A549 (cell line): ENCODE data around the gene CECR2. TPM values are rescaled to one million over a fixed set of nuclear protein-coding genes. Genes with fewer than 3 reads are reported as not detected.

Experiments used
- ATAC-seq, 2 experiments: fragments of 200-7000 bp in 1 of 2; fragments of >200 bp in 1 of 2; cut with Nextera tagmentation in 1 of 2; cut with Tn5 transposase in 1 of 2; 3 replicates each; pipeline versions ENCODE4 v1.8.0 to v1.9.1; 2018 to 2020; ENCODE audit warnings: mild to moderate bottlenecking in 1 of 2, moderate library complexity in 1 of 2
- CTCF ChIA-PET: fragments of 300-600 bp; sonication (Branson Sonifier 250); formaldehyde crosslinking; extraction: SDS; loops from one replicate; lab custom pipeline; 2021; ENCODE audit warnings: antibody characterized with exemption, inconsistent platforms; lab: Yijun Ruan, JAX
- POLR2A ChIA-PET: fragments of 350-600 bp; formaldehyde crosslinking; extraction: SDS; loops from one replicate; lab custom pipeline; 2021; ENCODE audit warnings: antibody characterized with exemption, inconsistent platforms; lab: Yijun Ruan, JAX
- DNase-seq, 2 experiments: peaks; one replicate each; pipeline versions ENCODE4 v3.0.0 to v3.0.0-alpha.2; 2011 to 2016; ENCODE audit warnings: low read depth in 1 of 2, low spot score in 1 of 2
- FAIRE-seq: peaks from 2 replicates; lab custom pipeline; 2011; peaks lifted over from hg19 to GRCh38; lab: Jason Lieb, UNC
- H3K27ac ChIP-seq, 2 experiments: fragments of >200 bp; sonication (Bioruptor Twin); formaldehyde crosslinking; 3 replicates each; pipeline ENCODE4 v1.5.1; 2016 to 2017
- H3K4me1 ChIP-seq: fragments of >200 bp; sonication (Bioruptor Twin); formaldehyde crosslinking; 3 replicates; pipeline ENCODE4 v1.6.1; 2016
- H3K4me2 ChIP-seq: fragments of >200 bp; sonication (Bioruptor Twin); formaldehyde crosslinking; 3 replicates; pipeline ENCODE4 v1.6.1; 2016
- H3K4me3 ChIP-seq: fragments of >200 bp; sonication (Bioruptor Twin); formaldehyde crosslinking; 3 replicates; pipeline ENCODE4 v1.5.1; 2016
- H3K9me3 ChIP-seq: fragments of >200 bp; sonication (Bioruptor Twin); formaldehyde crosslinking; 3 replicates; pipeline ENCODE4 v1.6.1; 2016
- BCL3 ChIP-seq: fragments of >200 bp; sonication (Bioruptor Twin); formaldehyde crosslinking; IDR thresholded peaks from 3 replicates; pipeline ENCODE4 v1.6.1; 2016
- BHLHE40 ChIP-seq: IDR thresholded peaks from 2 replicates; pipeline ENCODE4 v1.6.1; 2012; ENCODE audit warnings: low read depth, low read length, inconsistent platforms
- CBX2 ChIP-seq: fragments of 200-600 bp; sonication (generic); IDR thresholded peaks from 2 replicates; pipeline ENCODE4 v1.6.1; 2016; ENCODE audit warnings: low read depth, mild to moderate bottlenecking, borderline replicate concordance
- CBX8 ChIP-seq: fragments of 200-600 bp; sonication (generic); IDR thresholded peaks from 2 replicates; pipeline ENCODE4 v1.6.1; 2016
- CHD2 ChIP-seq: fragments of 150-350 bp; IDR thresholded peaks from 2 replicates; pipeline ENCODE4 v1.6.1; 2014; ENCODE audit warnings: low read length; ENCODE audit not compliant: partially characterized antibody
- CHD4 ChIP-seq: fragments of 200-600 bp; sonication (generic); IDR thresholded peaks from 2 replicates; pipeline ENCODE4 v1.6.1; 2016; ENCODE audit warnings: antibody characterized with exemption, mild to moderate bottlenecking, borderline replicate concordance
- E2F6 ChIP-seq: IDR thresholded peaks from 2 replicates; pipeline ENCODE4 v1.6.1; 2012; ENCODE audit warnings: low read depth, borderline replicate concordance
- ELK1 ChIP-seq: fragments of 150-350 bp; IDR thresholded peaks from 2 replicates; pipeline ENCODE4 v1.6.1; 2014; ENCODE audit warnings: low read depth, mild to moderate bottlenecking, low read length
- EP300 ChIP-seq, 2 experiments: fragments of >200 bp; sonication (Bioruptor Twin); formaldehyde crosslinking; IDR thresholded peaks; 2 replicates in 1 of 2; 3 replicates in 1 of 2; pipeline ENCODE4 v1.6.1; 2016 to 2017
- ESRRA ChIP-seq: fragments of 150-350 bp; IDR thresholded peaks from 2 replicates; pipeline ENCODE4 v1.6.1; 2014; ENCODE audit warnings: mild to moderate bottlenecking, low read length, borderline replicate concordance
- GATA3 ChIP-seq: IDR thresholded peaks from 2 replicates; pipeline ENCODE4 v1.6.1; 2012; ENCODE audit warnings: borderline replicate concordance
- HDAC2 ChIP-seq: fragments of 200-600 bp; sonication (generic); IDR thresholded peaks from 2 replicates; pipeline ENCODE4 v1.6.1; 2016
- HMGXB4 ChIP-seq: fragments of 250-450 bp; sonication (Bioruptor Pico); IDR thresholded peaks from 2 replicates; pipeline ENCODE4 v1.5.0; 2021; ENCODE audit warnings: mild to moderate bottlenecking, moderate library complexity, borderline replicate concordance
- HOXA7 ChIP-seq: fragments of 250-450 bp; sonication (Bioruptor Pico); IDR thresholded peaks from 2 replicates; pipeline ENCODE4 v1.5.0; 2020; ENCODE audit warnings: mild to moderate bottlenecking, moderate library complexity
- JUN ChIP-seq, 2 experiments: fragments of >200 bp; sonication (Bioruptor Twin); formaldehyde crosslinking; IDR thresholded peaks; 2 replicates in 1 of 2; 3 replicates in 1 of 2; pipeline ENCODE4 v1.6.1; 2016 to 2017
- JUNB ChIP-seq: fragments of >200 bp; sonication (Bioruptor Twin); formaldehyde crosslinking; IDR thresholded peaks from 2 replicates; pipeline ENCODE4 v1.6.1; 2016
- KDM5A ChIP-seq: fragments of 200-600 bp; sonication (generic); IDR thresholded peaks from 2 replicates; pipeline ENCODE4 v1.6.1; 2016; ENCODE audit warnings: antibody characterized with exemption, mild to moderate bottlenecking
- MYC ChIP-seq: IDR thresholded peaks from 2 replicates; pipeline ENCODE4 v1.6.1; 2012; ENCODE audit warnings: mild to moderate bottlenecking, inconsistent platforms, low read length, improper control_type of control experiment, borderline replicate concordance
- NFE2L2 ChIP-seq: fragments of 150-350 bp; conservative IDR thresholded peaks from 2 replicates; pipeline ENCODE4 v1.6.1; 2014; ENCODE audit warnings: low read length
- NR3C1 ChIP-seq: fragments of >200 bp; sonication (Bioruptor Twin); formaldehyde crosslinking; IDR thresholded peaks from 3 replicates; pipeline ENCODE4 v1.6.1; 2017
- POLR2A ChIP-seq: IDR thresholded peaks from 2 replicates; pipeline ENCODE4 v1.6.1; 2012; ENCODE audit warnings: mild to moderate bottlenecking, low read length
- POLR2AphosphoS2 ChIP-seq: conservative IDR thresholded peaks from 2 replicates; pipeline ENCODE4 v1.6.1; 2012; ENCODE audit warnings: low read length, improper control_type of control experiment, inconsistent platforms
- RAD21 ChIP-seq, 2 experiments: fragments of >200 bp in 1 of 2; sonication (Bioruptor Twin) in 1 of 2; formaldehyde crosslinking in 1 of 2; IDR thresholded peaks in 1 of 2; conservative IDR thresholded peaks in 1 of 2; 2 replicates in 1 of 2; 3 replicates in 1 of 2; pipeline ENCODE4 v1.6.1; 2012 to 2018; ENCODE audit warnings: inconsistent platforms in 1 of 2
- RFX5 ChIP-seq: fragments of 450-650 bp; IDR thresholded peaks from 2 replicates; pipeline ENCODE4 v1.7.1; 2014; ENCODE audit warnings: antibody characterized with exemption, mild to moderate bottlenecking, moderate library complexity
- RNF2 ChIP-seq: fragments of 200-600 bp; sonication (generic); IDR thresholded peaks from 2 replicates; pipeline ENCODE4 v1.6.1; 2016; ENCODE audit warnings: low read depth, mild to moderate bottlenecking, antibody characterized with exemption, moderate library complexity, borderline replicate concordance
- USF2 ChIP-seq: fragments of 450-650 bp; IDR thresholded peaks from 2 replicates; pipeline ENCODE4 v1.6.1; 2014; ENCODE audit warnings: antibody characterized with exemption
- ZSCAN20 ChIP-seq: fragments of 250-450 bp; sonication (Bioruptor Pico); IDR thresholded peaks from 2 replicates; pipeline ENCODE4 v1.8.0; 2022; ENCODE audit warnings: mild to moderate bottlenecking, moderate library complexity
- WGBS: methylation state at CpG from one replicate; pipeline ENCODE4 v1.1.6; 2017; ENCODE audit errors: missing lambda C conversion rate; 5-methylcytosine and 5-hydroxymethylcytosine counted together
- polyA plus RNA-seq, 4 experiments: library from polyadenylated mRNA; depleted of rRNA in 3 of 4; stranded (reverse); fragments of >200 nt; fragmentation: RNase III in 1 of 4; extraction: RNeasy Plus Mini Kit Qiagen cat#74134 plus additional on column Dnase treatment in 1 of 4; gene quantifications; 2 replicates in 3 of 4; 3 replicates in 1 of 4; pipeline ENCODE4 v1.2.3, GENCODE V29; 2011 to 2017
- TF ChIP-seq, protein P1 (sequence below): fragments of >200 bp; sonication (Bioruptor Twin); formaldehyde crosslinking; IDR thresholded peaks from 2 replicates; pipeline ENCODE4 v1.6.1; 2016

CECR2 gene
- polyA plus RNA-seq, 2 of the 4 experiments (the other 2 are of a cell fraction), result 0.01 to 0.06 TPM

DNA sequence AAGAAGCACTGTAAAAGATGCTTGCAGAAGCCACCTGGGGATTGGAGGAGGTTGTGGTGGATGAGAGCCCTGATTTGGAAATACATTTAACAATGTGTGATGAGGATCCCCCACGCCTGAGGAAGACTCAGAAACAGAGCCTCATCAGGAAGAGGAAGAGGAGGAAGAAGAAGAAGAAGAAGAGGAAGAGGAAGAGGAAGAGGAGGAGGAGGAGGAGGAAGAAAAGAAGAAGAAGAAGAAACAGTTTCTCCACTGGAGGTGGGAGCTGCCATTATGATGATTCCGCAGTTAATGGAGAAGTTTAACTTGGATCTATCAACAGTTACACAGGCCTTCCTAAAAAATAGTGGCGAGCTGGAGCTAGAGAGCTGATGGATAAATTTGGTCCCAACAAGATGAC lies 50.1 kb downstream of the CECR2 start (continued):
- no peak for TF ChIP-seq BCL3
- TF ChIP-seq E2F6, result no peak
- no peak for TF ChIP-seq HMGXB4
- no peak for TF ChIP-seq EP300 (IDR thresholded peaks at IDR 0.05)
- no peak for TF ChIP-seq CHD2
- TF ChIP-seq, protein P1, sequence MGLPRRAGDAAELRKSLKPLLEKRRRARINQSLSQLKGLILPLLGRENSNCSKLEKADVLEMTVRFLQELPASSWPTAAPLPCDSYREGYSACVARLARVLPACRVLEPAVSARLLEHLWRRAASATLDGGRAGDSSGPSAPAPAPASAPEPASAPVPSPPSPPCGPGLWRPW, result no peak

DNA sequence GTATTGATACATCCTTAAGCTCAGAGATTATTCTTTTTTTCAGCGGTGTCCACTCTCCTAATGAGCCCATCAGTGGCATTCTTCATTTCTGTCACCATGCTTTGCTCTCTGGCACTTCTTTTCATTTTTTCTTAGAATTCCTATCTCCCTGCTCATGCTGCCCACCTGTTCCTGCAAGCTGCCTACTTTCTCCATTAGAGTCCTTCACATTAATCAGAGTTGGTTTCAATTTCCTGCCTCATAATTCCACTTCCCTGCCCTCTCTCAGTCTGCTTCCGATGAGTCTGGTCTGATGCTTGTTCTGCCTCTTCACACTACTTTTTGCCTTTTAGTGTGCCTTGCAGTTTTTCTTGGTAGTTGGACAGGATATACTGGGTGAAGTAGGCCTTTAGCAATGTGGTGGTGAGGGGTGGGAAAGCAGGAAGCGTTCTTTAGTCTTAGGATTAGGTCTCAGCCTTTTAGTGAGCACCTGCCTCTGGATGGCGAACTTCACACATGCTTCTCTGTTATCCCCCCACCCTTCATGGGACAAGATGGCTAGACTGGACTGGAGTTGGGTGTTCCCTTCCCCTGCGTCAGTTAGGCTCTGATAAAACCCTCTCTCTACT lies 53.6 kb downstream of the CECR2 start:
- ATAC-seq (no peak), FAIRE-seq (no peak), DNase-seq (no peak)
- ChIA-PET CTCF (no interaction called here), POLR2A (no interaction called here)
- TF ChIP-seq RAD21 (conservative IDR thresholded peaks at IDR 0.05 in 1 of 2, IDR thresholded peaks at IDR 0.05 in 1 of 2), result no peak
- TF ChIP-seq ELK1, result no peak
- TF ChIP-seq BCL3, result no peak
- no peak for TF ChIP-seq RNF2
- TF ChIP-seq POLR2AphosphoS2, result no peak
- no peak for TF ChIP-seq CBX8
- no peak for TF ChIP-seq RFX5
- no peak for TF ChIP-seq JUN (IDR thresholded peaks at IDR 0.05)
- TF ChIP-seq CBX2, result no peak
- no peak for TF ChIP-seq NFE2L2
- H3K4me2 ChIP-seq, result no peak overlapping the region
- no peak overlapping the region for H3K4me3 ChIP-seq
- no peak overlapping the region for H3K27ac ChIP-seq
- WGBS, result 56% methylated on average over 5 of the region's 5 CpGs
- H3K4me1 ChIP-seq, result no peaks in the 10 kb centered on the region
- H3K9me3 ChIP-seq, result no peaks in the 10 kb centered on the region

DNA sequence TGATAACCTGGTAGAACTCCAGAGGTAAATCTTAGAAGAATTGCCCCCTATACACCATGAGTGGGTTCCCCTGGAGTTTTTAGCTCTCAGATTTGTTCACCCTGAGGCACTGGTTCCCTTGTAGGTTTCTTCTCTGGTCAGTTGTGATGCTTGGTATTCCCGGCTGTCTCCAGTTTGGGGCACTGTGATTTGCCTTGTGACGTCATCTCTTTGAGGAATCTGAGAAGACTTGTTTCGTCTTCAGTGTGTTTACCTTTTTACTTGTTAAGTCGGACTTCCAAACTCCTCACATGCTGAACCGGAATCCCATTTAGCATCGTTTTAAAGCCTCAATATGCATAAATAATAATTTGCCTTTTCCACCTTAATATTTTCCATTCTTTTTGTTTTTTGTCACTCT lies 54.4 kb downstream of the CECR2 start:
- no peaks in the 10 kb centered on the region for H3K4me1 ChIP-seq
- no peaks in the 10 kb centered on the region for H3K9me3 ChIP-seq
- no peak for FAIRE-seq
- ChIA-PET CTCF (no interaction called here), POLR2A (no interaction called here)
- H3K4me3 ChIP-seq, result no peak overlapping the region
- peak in 1 of 2 experiments; percentile 2 for DNase-seq
- H3K27ac ChIP-seq, result no peak overlapping the region
- 26% methylated on average over 6 of the region's 6 CpGs for WGBS
- ATAC-seq, result no peak
- H3K4me2 ChIP-seq, result no peak overlapping the region
- no peak for TF ChIP-seq USF2
- no peak for TF ChIP-seq GATA3
- no peak for TF ChIP-seq KDM5A
- no peak for TF ChIP-seq RAD21 (conservative IDR thresholded peaks at IDR 0.05 in 1 of 2, IDR thresholded peaks at IDR 0.05 in 1 of 2)
- TF ChIP-seq ELK1, result no peak
- no peak for TF ChIP-seq ESRRA
- no peak for TF ChIP-seq MYC
- TF ChIP-seq RFX5, result no peak
- TF ChIP-seq JUNB, result no peak
- no peak for TF ChIP-seq POLR2A
- no peak for TF ChIP-seq BHLHE40
- TF ChIP-seq EP300 (IDR thresholded peaks at IDR 0.05), result no peak
- no peak for TF ChIP-seq ZSCAN20 (CRISPR knock-in tag)
- no peak for TF ChIP-seq HOXA7 (CRISPR knock-in tag)
- no peak for TF ChIP-seq CHD4
- no peak for TF ChIP-seq HDAC2
- TF ChIP-seq, protein P1, result no peak
- TF ChIP-seq NR3C1, result no peak
